Left lung (tissue), 10 donors: ENCODE data around the gene ATP4B. TPM values are rescaled to one million over a fixed set of nuclear protein-coding genes. Genes with fewer than 3 reads are reported as not detected.
"Not testable (repeated sequence)": the region's sequence is repeated elsewhere in the genome, so short reads cannot be mapped to it uniquely, and the experiment has no call there.

Experiments
- ATAC-seq: fragments of 200-7000 bp; cut with Tn5 transposase; one replicate; pipeline ENCODE4 v1.9.1; 2020; ENCODE audit warnings: moderate library complexity
- DNase-seq, 4 donors: peaks; one replicate each; pipeline ENCODE4 v3.0.0-alpha.2; 2013 to 2020
- H3K27ac ChIP-seq, 2 donors: fragments of 200-600 bp; sonication (generic) in 1 of 2; one replicate each; pipeline versions ENCODE4 v1.5.0 to v1.8.0; 2020 to 2021
- H3K27me3 ChIP-seq, 2 donors: fragments of 200-600 bp; sonication (generic) in 1 of 2; one replicate each; pipeline versions ENCODE4 v1.5.0 to v1.8.0; 2020 to 2021
- H3K36me3 ChIP-seq, 2 donors: fragments of 200-600 bp; sonication (generic) in 1 of 2; one replicate each; pipeline versions ENCODE4 v1.5.0 to v1.8.0; 2020 to 2021
- H3K4me1 ChIP-seq, 2 donors: fragments of 200-600 bp; one replicate each; pipeline ENCODE4 v1.8.0; 2021
- H3K4me3 ChIP-seq, 2 donors: fragments of 200-600 bp; sonication (generic) in 1 of 2; one replicate each; pipeline versions ENCODE4 v1.5.0 to v1.8.0; 2020 to 2021; ENCODE audit warnings: mild to moderate bottlenecking in 1 of 2
- H3K9me3 ChIP-seq, 2 donors: fragments of 200-600 bp; sonication (generic) in 1 of 2; one replicate each; pipeline versions ENCODE4 v1.5.0 to v1.8.0; 2020 to 2021
- intact Hi-C, 2 donors: fragments of 100-400 bp; cut with DNase I; formaldehyde crosslinking; loops; one replicate each; pipeline versions ENCODE4 v1.11.2 to v1.14.2; 2022
- polyA plus RNA-seq, 6 donors: library from polyadenylated mRNA; unstranded; fragments of 120-200 nt; gene quantifications; one replicate each; pipeline ENCODE4 v1.2.1, GENCODE V29; 2013; ENCODE audit not compliant: insufficient read length in 6 of 6
- total RNA-seq, 2 donors: library from RNA; stranded (reverse); fragmentation: NEBNext Ultra II Directional; extraction: Animal tissue kit (Norgen Biotek cat#: 25700); gene quantifications; one replicate each; pipeline ENCODE4 v1.2.1, GENCODE V29; 2021
- TF ChIP-seq, protein P1 (sequence below), 2 donors: fragments of 200-600 bp; sonication (generic) in 1 of 2; IDR thresholded peaks; one replicate each; pipeline versions ENCODE4 v1.5.0 to v1.8.0; 2021; ENCODE audit warnings: antibody characterized with exemption in 2 of 2
- donor health status: DM: no; HTN: yes; CAD: no.
- donor health status: DM: no; HTN: no; CAD: no.

ATP4B gene
- total and polyA plus RNA-seq, 8 donors: 0.28 to 0.58 (median 0.41) TPM; not detected in 5

DNA sequence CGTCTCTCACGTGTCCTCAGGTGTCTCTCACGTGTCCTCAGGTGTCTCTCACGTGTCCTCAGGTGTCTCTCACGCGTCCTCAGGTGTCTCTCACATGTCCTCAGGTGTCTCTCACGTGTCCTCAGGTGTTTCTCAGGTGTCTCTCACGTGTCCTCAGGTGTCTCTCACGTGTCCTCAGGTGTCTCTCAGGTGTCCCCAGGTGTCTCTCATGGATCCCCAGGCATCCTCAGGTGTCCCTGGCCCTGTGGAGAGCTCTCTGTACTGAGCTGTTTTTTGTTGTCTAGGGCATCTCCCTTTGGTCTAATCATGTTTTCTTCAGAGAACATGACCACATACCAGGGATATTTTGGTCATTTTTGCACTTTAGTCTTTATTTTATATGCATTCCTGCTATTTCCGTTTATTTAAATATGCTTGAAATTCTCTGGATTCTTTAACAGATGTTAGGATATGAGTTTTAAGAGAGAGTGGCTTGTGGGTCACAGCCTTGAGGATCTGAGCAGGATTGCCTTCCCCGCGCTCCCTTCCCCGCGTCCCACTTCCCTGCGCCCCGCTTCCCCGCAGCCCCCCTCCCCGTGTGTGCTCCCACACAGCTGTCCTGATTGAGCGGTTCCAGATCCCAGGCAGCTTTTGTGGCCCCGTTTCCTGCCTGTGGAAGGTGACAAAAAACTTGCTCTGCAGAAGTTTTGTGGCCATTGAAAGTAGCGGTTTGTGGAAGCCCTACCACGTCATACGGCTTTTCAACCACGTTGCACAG is 31.9 kb downstream of the ATP4B start:
- H3K4me3 ChIP-seq: no peak overlapping the region
- no peak for ATAC-seq
- intact Hi-C loops: no loop called here
- H3K27ac ChIP-seq: no peak overlapping the region
- no peaks in the 10 kb centered on the region for H3K27me3 ChIP-seq
- H3K4me1 ChIP-seq: no peaks in the 10 kb centered on the region
- TF ChIP-seq, protein P1, sequence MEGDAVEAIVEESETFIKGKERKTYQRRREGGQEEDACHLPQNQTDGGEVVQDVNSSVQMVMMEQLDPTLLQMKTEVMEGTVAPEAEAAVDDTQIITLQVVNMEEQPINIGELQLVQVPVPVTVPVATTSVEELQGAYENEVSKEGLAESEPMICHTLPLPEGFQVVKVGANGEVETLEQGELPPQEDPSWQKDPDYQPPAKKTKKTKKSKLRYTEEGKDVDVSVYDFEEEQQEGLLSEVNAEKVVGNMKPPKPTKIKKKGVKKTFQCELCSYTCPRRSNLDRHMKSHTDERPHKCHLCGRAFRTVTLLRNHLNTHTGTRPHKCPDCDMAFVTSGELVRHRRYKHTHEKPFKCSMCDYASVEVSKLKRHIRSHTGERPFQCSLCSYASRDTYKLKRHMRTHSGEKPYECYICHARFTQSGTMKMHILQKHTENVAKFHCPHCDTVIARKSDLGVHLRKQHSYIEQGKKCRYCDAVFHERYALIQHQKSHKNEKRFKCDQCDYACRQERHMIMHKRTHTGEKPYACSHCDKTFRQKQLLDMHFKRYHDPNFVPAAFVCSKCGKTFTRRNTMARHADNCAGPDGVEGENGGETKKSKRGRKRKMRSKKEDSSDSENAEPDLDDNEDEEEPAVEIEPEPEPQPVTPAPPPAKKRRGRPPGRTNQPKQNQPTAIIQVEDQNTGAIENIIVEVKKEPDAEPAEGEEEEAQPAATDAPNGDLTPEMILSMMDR (IDR thresholded peaks at IDR 0.05): no peak
- peak in 1 of 4 donors; percentile 13 for DNase-seq
- H3K9me3 ChIP-seq: no peaks in the 10 kb centered on the region
- peaks cover 0 to 66% of the 10 kb centered on the region in 2 donors for H3K36me3 ChIP-seq

DNA sequence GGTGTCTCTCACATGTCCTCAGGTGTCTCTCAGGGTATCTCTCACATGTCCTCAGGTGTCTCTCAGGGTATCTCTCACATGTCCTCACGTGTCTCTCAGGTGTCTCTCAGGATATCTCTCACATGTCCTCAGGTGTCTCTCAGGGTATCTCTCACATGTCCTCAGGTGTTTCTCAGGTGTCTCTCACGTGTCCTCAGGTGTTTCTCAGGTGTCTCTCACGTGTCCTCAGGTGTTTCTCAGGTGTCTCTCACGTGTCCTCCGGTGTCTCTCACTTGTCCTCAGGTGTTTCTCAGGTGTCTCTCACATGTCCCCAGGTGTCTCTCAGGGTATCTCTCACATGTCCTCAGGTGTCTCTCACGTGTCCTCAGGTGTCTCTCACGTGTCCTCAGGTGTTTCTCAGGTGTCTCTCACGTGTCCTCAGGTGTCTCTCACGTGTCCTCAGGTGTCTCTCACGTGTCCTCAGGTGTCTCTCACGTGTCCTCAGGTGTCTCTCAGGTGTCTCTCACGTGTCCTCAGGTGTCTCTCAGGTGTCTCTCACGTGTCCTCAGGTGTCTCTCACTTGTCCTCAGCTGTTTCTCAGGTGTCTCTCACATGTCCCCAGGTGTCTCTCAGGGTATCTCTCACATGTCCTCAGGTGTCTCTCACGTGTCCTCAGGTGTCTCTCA is 33.2 kb downstream of the ATP4B start:
- H3K4me1 ChIP-seq, ATAC-seq, H3K9me3 ChIP-seq, intact Hi-C loops, H3K27me3 ChIP-seq, H3K4me3 ChIP-seq, H3K27ac ChIP-seq, DNase-seq: not testable (repeated sequence)
- peaks cover 0 to 57% of the 10 kb centered on the region in 2 donors for H3K36me3 ChIP-seq

DNA sequence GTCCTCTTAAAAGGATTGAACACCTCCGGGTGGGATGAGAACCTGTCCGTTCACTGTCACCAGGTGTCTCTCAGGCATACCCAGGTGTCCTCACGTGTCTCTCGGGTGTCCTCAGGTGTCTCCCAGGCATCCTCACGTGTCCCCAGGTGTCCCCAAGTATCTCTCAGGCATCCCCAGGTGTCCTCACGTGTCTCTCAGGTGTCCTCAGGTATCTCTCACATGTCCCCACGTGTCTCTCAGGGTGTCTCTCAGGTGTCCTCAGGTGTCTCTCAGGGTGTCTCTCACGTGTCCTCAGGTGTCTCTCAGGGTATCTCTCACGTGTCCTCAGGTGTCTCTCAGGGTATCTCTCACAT is 33.8 kb downstream of the ATP4B start:
- TF ChIP-seq, protein P1 (IDR thresholded peaks at IDR 0.05): no peak
- no peak for ATAC-seq
- H3K4me1 ChIP-seq: no peaks in the 10 kb centered on the region
- H3K9me3 ChIP-seq: no peaks in the 10 kb centered on the region
- no peak for DNase-seq
- H3K27me3 ChIP-seq: no peaks in the 10 kb centered on the region
- H3K36me3 ChIP-seq: peaks cover 0 to 56% of the 10 kb centered on the region in 2 donors
- H3K4me3 ChIP-seq: no peak overlapping the region
- intact Hi-C loops: no loop called here
- H3K27ac ChIP-seq: no peak overlapping the region

DNA sequence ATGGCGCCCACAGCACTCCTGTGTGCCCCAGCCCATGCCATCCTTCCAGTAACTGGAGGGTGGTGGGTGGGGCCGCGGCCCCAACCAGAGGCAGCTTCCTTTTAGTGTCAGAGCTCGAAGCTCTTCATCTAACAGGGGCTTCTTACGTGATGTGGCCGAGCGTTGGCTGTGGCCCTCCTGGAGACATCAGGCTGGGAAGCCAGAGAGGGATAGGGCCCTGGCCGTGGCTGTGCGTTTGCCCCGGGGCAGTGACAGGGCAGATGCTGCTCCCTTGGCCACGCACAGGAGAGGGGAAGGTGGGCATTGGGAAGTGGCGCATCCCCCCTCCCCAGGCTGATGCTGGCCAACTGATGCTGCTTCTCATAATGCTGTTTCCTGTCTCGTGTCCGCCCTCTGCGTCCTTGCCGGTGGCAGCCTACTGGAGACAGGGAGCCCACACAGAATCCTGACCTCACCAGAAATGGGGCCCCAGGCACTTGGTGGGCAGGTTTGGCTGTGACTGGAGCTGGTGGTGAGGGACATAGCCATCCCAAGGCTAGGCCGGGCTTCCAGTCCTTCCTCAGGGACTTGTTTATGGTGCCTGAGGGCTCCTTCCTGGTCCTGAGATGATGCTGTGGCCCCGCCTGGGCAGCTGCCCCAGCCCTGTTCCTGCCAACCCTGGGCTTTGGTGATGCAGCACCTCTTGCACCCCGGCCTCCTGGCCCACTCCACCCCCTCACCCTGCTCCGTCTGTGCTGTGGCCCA is 34.3 kb downstream of the ATP4B start:
- intact Hi-C loops: no loop called here
- H3K4me1 ChIP-seq: no peaks in the 10 kb centered on the region
- H3K36me3 ChIP-seq: peaks cover 0 to 52% of the 10 kb centered on the region in 2 donors
- TF ChIP-seq, protein P1 (IDR thresholded peaks at IDR 0.05): no peak
- peak in 1 of 4 donors; percentile 30 for DNase-seq
- peak; percentile 13 for ATAC-seq
- no peak overlapping the region for H3K27ac ChIP-seq
- H3K27me3 ChIP-seq: no peaks in the 10 kb centered on the region
- no peaks in the 10 kb centered on the region for H3K9me3 ChIP-seq
- H3K4me3 ChIP-seq: no peak overlapping the region

DNA sequence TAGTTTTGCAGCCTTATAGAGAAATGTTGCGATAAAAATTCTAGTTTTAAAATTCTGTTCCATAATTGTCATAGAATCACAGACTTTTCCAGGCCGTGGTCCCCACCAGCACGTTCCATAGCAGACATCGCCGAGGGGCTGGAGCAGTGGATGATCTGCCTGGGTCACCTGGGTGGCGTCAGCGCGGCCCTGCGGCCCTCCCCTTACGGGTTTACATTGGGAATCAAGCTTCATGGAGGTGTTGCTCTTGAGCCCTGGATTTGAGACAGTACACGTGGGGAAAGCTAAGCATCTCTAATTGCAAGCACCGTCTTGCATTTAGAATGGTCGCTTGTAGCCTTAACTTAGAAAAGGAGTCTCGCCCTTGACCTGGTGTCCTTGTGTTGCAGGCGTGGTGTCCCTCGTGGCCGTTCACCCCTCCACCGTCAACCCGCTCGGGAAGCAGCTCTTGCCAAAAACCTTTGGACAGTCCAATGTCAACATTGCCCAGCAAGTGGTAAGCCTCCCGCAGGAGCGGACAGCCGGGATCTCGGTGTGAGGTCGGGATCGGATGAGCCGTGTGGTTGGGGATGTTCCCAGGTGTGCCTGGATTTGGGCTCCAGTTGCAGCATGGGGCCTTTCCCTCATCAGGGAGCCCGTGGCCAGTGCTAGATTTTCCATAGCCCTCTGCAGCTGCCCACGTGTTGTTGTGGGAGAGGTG is 35.1 kb downstream of the ATP4B start:
- Histone ChIP-seq H3K36me3 (peaks cover 0 to 46% of the 10 kb centered on the region in 2 donors), H3K4me1 (no peaks in the 10 kb centered on the region), H3K27me3 (no peaks in the 10 kb centered on the region), H3K9me3 (no peaks in the 10 kb centered on the region), H3K4me3 (no peak overlapping the region), H3K27ac (no peak overlapping the region)
- TF ChIP-seq, protein P1 (IDR thresholded peaks at IDR 0.05): no peak
- ATAC-seq (no peak), DNase-seq (peak in 1 of 4 donors; percentile 15)
- intact Hi-C loops: no loop called here

DNA sequence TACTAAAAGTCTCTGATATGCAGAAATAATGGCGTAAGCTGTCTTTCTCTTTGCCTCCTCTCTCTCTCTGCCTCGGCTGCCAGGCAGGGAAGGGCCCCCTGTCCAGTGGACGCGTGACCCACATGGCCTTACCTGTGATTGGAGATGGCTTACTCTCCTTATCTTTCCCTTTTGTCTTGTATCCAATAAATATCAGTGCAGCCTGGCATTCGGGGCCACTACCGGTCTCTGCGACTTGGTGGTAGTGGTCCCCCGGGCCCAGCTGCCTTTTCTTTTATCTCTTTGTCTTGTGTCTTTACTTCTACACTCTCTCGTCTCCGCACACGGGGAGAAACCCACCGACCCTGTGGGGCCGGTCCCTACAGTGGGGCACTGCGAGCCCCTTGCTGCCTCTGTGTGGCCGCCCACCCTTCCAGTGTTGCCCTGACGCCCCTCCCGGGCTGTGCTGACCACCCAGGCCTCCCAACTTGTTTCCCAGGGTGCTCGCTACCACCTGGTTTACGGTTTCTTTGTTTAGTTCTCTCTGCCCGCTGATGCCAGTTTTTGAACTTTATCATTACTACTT is 35.9 kb downstream of the ATP4B start:
- intact Hi-C loops: not testable (repeated sequence)

More for the DNA sequence above, 35.9 kb downstream of the ATP4B start:
- H3K4me3 ChIP-seq, H3K27me3 ChIP-seq, H3K27ac ChIP-seq, H3K9me3 ChIP-seq, H3K4me1 ChIP-seq, ATAC-seq: not testable (repeated sequence)
- DNase-seq: peak in 1 of 4 donors; percentile 18
- peaks cover 0 to 39% of the 10 kb centered on the region in 2 donors for H3K36me3 ChIP-seq
